GM18520 (cell line): ENCODE measurements around the gene CHST13.

Experiments used
- ATAC-seq: cut with Tn5 transposase; IDR thresholded peaks from one replicate; pipeline ENCODE4 v1.9.1; 2021; ENCODE audit not compliant: unreplicated experiment

The CHST13 gene

GRCh38 chr3:126539558-126540250 is 15.7 kb downstream of the CHST13 start:
- no peak for ATAC-seq

GRCh38 chr3:126540342-126540849 is 16.4 kb downstream of the CHST13 start:
- ATAC-seq, result no peak

- no peak for ATAC-seq
Measured at GRCh38 chr3:126540951-126541627, 17.1 kb downstream of the CHST13 start.

GRCh38 chr3:126541628-126542339 is 17.8 kb downstream of the CHST13 start:
- no peak for ATAC-seq

GRCh38 chr3:126542340-126543241 is 18.6 kb downstream of the CHST13 start:
- no peak for ATAC-seq

- ATAC-seq, result no peak
Measured at GRCh38 chr3:126543457-126544061, 19.6 kb downstream of the CHST13 start.

GRCh38 chr3:126544596-126545281 is 20.8 kb downstream of the CHST13 start:
- ATAC-seq, result no peak

GRCh38 chr3:126545544-126545943 is 21.6 kb downstream of the CHST13 start:
- no peak for ATAC-seq

- no peak for ATAC-seq
Measured at GRCh38 chr3:126546013-126546412, 22.1 kb downstream of the CHST13 start.

GRCh38 chr3:126546549-126547239 is 22.7 kb downstream of the CHST13 start:
- ATAC-seq, result no peak

GRCh38 chr3:126547721-126548120 is 23.8 kb downstream of the CHST13 start:
- no peak for ATAC-seq

GRCh38 chr3:126548556-126549466 is 24.9 kb downstream of the CHST13 start:
- ATAC-seq, result no peak

GRCh38 chr3:126549861-126550487 is 26.0 kb downstream of the CHST13 start:
- no peak for ATAC-seq

- no peak for ATAC-seq
Measured at GRCh38 chr3:126550488-126551051, 26.6 kb downstream of the CHST13 start.

GRCh38 chr3:126551121-126551838 is 27.3 kb downstream of the CHST13 start:
- ATAC-seq, result no peak

- ATAC-seq, result no peak
Measured at GRCh38 chr3:126551839-126552687, 28.1 kb downstream of the CHST13 start.
